NCI-H187 treated with DMSO at 0.1 percent for 48 hours (cell line): Measurements from ENCODE around the gene EFHC2.

ENCODE experiments used
- DNase-seq: peaks from one replicate; lab custom pipeline; 2025; lab: John Stamatoyannopoulos, UW

Gene EFHC2

DNA sequence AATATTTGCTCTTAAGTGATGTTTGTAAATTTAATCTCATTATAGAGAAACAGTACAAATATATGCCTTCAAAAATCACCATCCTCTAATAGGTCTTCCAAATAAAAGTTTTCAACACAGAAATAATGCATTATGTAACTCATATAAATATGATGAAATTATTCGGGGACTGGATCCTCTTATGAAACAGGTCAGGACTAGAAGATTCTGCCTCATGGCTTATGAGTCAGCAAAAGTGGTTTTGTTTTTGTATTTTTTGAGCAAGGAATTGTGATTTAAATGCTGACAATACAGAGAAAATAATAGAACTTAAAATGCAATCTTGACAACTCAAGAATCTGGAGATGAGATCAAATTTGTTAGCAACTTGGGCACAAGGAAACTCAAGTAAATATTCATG lies 190.6 kb downstream of the EFHC2 start:
- no peak for DNase-seq

DNA sequence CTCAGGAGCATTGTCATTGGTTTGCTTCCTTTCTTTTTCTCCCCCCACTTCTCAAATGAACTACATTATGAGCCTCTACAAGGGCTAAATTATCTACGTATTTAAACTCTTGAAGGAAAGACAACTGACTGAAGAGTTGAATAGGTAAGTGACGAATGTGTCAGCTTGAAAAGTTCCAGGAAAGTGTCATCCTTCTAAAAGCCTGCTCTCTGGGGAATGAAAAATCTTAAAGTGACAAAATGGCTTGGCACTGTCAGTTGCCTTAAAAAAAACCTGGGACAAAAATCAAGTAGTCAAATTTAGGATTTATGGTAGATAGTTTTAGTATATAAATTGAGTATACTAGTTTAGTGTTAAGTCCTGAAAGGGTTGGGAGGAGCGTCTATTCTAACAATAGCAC lies 196.3 kb downstream of the EFHC2 start:
- DNase-seq, result no peak

DNA sequence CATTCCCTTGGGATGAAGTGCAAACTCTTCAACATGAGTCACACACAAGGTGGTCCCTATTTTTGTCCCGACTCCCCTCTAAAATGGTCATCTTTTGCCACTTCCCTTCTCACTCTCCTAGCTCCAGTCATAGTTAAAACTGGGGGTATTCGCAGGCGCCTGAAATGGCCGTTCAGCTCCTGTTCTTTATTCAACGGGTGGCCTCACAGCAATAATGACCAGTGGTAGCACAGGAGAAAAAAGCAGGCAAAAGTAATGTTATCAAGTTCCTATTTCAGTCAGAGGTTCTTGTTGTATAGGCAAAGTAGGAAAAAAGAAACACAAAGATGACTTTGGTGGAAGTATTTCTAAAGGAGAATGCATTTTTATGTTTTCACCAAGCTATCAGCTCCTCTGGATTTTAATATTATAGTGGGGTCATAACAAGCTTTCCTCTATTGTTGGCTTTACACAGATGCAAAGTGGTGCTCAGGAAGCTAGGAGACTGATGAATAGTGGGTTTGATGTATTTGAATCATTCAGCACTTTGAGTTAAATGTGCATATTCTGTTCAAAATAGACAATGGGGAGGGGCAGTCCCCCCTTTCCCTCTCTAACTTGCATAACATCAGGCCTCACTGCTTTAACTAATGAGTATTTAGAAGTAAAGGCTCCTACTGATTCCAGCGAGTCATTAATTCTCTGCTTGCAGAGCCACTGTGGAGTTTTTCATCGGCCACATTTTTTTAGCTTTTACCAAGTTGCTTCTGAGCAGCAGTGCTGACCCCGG lies 199.1 kb downstream of the EFHC2 start:
- DNase-seq, result no peak

DNA sequence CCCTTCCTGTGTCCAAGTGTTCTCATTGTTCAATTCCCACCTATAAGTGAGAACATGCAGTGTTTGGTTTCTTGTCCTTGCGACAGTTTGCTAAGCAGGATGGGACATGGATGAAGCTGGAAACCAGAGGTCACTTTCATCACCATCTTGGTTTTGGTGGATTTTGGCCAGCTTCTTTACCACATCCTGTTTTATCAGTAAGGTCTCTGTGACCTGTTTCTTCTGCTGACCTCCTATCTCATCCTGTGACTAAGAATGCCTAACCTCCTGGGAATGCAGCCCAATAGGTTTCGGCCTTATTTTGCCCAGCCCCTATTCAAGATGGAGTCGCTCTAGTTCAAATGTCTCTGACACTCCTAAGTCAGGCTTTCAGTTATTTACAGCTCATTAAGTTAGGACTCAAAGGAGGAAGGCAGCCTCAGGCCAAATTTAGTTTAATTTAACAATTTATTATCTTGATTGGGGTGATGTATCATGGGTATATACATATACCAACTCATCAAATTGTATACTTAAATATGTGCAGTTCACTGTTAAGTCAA lies 200.3 kb downstream of the EFHC2 start:
- no peak for DNase-seq

DNA sequence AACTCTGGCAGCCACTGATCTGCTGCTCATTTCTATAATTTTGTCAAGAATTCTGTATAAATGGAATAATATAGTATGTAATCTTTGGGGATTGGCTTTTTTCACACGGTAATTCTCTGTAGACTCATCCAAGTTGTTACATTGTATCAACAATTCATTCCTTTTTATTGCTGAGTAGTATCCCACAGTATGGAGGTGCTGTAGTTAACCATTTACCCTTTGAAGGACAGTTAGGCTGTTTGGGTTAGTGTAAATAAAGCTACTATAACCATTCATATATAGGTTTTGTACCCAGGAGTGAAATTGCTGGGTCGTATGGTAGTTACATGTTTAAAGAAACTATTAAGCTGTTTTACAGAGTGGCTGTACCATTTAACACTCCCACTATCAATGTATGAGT lies 213.3 kb downstream of the EFHC2 start:
- no peak for DNase-seq

DNA sequence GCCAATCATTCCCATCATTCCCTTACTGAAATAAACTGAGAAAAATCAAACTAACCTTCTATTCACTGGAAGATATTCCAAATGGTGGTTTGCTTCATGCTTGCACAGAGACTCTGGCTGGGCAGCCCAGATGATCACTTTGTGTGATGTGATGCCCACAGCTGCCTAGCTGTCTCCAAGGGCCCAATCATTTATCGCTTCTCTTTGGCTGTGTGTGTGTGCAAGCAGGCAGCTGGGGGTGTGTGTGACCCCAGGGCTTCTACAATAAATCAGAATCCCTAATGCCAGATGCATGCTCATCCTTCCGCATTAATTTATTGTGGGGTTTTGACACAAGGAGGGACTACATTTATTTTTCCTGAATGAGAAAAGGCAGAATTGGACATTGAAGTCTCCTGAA lies 230.1 kb downstream of the EFHC2 start:
- DNase-seq, result no peak

DNA sequence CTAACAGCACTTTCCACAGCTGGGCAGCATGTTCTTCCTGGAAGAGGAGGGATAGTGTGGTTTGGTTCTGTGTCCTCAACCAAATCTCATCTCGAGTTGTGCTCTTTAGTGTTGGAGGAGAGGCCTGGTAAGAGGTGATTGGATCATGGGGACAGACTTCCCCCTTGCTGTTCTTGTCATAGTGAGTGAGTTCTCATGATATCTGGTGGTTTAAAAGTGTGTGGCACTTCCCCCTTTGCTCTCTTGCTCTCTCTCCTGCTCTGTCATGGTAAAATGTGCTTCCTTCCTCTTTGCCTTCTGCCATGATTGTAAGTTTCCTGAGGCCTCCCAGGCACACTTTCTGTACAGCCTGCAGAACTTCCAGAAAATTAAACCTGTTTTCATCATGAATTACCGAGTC lies 236.6 kb downstream of the EFHC2 start:
- DNase-seq, result no peak

DNA sequence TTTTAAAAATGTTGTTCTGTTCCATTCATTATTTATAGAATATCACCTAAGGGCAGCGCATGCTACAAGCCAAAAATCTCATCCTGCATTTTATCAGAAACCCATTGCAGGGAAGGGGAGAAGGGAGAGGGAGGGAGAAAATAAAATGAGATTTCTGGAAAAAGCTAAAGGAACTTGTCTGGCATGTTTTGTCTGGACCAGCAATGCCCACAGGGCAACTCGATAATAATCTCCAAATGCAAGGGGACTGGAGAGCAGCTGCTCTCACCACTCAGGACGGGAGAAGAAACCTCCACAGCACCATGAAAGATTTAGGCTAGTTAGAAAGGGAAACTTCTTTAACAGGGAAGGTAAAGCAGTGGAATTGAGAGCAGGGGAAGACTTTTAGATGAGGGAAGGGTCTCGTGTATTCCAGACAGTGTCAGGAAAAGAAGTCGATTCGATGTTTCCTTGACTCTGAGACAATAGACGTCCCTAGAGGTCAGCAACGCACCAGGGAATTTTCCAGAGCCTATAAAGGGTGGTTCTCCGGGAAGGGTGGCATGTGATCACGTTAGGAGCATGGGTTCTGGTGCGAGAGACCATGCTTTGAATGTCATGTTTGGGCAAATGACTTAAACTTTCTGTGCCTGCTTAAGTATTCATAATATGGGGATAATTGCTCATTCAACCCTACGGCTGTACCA lies 238.1 kb downstream of the EFHC2 start:
- DNase-seq, result no peak

DNA sequence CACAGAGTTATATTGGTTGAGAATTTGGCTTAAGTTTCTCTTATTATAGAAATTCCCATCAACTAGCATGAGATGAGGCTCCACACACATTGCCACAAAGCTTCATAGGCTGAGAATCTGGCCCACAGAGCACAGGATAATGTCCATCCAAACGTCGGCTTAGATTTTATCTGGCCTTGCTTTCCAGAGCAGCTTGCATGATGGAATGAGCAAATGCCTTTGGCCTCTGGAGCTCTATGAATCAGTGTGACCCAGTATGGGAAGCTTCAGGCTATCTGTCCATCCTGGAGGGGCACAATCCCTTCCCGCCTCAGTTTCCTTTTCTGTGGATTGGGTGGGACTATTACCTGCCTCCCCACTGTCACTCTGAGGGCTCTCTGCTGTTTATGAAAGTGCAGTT lies 238.8 kb downstream of the EFHC2 start:
- DNase-seq, result no peak

DNA sequence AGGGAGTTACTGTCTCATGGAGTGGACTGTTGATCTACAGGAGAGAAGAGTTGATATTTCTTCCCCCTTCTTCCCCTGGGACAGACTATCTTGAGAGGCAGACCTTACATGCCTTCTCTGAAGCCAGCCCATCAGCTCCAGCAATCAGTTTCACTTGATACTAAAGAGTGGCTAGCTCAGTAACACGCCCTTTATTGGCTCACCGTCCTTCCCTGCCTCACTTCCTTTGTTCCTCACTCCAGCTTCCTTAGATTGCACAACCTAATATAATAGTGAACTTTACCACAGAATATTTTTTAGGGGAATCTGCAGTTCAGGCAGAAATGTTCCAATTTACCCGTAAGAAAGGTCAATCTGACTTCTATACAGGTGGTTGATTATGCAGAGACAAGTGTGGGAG lies 242.2 kb downstream of the EFHC2 start:
- DNase-seq, result no peak

DNA sequence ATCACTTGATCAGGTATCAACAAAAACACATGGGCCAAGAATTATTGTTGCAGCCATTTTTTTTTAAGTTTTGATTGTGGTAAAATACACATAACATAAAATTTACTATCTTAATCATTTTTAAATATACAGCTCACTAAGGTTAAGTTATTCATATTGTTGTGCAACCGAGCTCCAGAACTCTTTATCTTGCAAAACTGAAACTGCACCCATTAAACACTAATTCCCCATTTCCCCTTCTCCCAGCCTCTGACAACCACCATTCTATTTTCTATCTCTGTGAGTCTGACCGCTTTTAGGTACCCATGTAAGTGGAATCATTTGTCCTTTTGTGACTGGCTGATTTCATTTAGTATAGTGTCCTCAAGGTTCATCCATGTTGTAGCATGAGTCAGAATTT lies 244.1 kb downstream of the EFHC2 start:
- DNase-seq, result no peak
